IMR-90 (cell line): Measurements from ENCODE around the gene SLC6A12.

Source experiments
- BHLHE40 ChIP-seq: fragments of 150-350 bp; IDR thresholded peaks from 2 replicates; pipeline ENCODE4 v1.6.1; 2016; ENCODE audit warnings: mild to moderate bottlenecking, low read depth, low read length
- CEBPB ChIP-seq: IDR thresholded peaks from 2 replicates; pipeline ENCODE4 v1.6.1; 2012; ENCODE audit warnings: low read depth, low read length, improper control_type of control experiment
- CHD1 ChIP-seq: IDR thresholded peaks from 2 replicates; pipeline ENCODE4 v1.6.1; 2012; ENCODE audit warnings: low read depth, low read length, improper control_type of control experiment
- CTCF ChIP-seq: conservative IDR thresholded peaks from 2 replicates; pipeline ENCODE4 v1.5.1; 2012; ENCODE audit warnings: mild to moderate bottlenecking, low read depth, low read length, improper control_type of control experiment
- MAZ ChIP-seq: IDR thresholded peaks from 2 replicates; pipeline ENCODE4 v1.6.1; 2012; ENCODE audit warnings: low read depth, mild to moderate bottlenecking, low read length, improper control_type of control experiment, moderate library complexity, borderline replicate concordance
- MXI1 ChIP-seq: IDR thresholded peaks from 2 replicates; pipeline ENCODE4 v1.6.1; 2012; ENCODE audit warnings: low read depth, mild to moderate bottlenecking, low read length, moderate library complexity, borderline replicate concordance
- POLR2A ChIP-seq: IDR thresholded peaks from 2 replicates; pipeline ENCODE4 v1.6.1; 2012; ENCODE audit warnings: mild to moderate bottlenecking, low read depth, low read length
- RAD21 ChIP-seq: IDR thresholded peaks from 2 replicates; pipeline ENCODE4 v1.6.1; 2012; ENCODE audit warnings: low read length, improper control_type of control experiment
- RCOR1 ChIP-seq: IDR thresholded peaks from 2 replicates; pipeline ENCODE4 v1.6.1; 2012; ENCODE audit warnings: mild to moderate bottlenecking, low read length, improper control_type of control experiment; ENCODE audit not compliant: insufficient replicate concordance
- SMC3 ChIP-seq: fragments of 150-350 bp; IDR thresholded peaks from 2 replicates; pipeline ENCODE4 v1.6.1; 2016; ENCODE audit warnings: low read depth, mild to moderate bottlenecking, antibody characterized with exemption, low read length, moderate library complexity

- no peak for TF ChIP-seq CTCF
- no peak for TF ChIP-seq BHLHE40
- TF ChIP-seq POLR2A, result no peak
- no peak for TF ChIP-seq CHD1
- TF ChIP-seq RAD21, result no peak
- TF ChIP-seq CEBPB, result no peak
- no peak for TF ChIP-seq SMC3
- TF ChIP-seq RCOR1, result no peak
- TF ChIP-seq MXI1, result no peak
- no peak for TF ChIP-seq MAZ
Measured at GRCh38 chr12:177336-177979, 36.5 kb downstream of the SLC6A12 start.
